ENCODE data around the gene C16orf54.
"Not testable (repeated sequence)": the region's sequence is repeated elsewhere in the genome, so short reads cannot be mapped to it uniquely, and the experiment has no call there.

Gene C16orf54

DNA sequence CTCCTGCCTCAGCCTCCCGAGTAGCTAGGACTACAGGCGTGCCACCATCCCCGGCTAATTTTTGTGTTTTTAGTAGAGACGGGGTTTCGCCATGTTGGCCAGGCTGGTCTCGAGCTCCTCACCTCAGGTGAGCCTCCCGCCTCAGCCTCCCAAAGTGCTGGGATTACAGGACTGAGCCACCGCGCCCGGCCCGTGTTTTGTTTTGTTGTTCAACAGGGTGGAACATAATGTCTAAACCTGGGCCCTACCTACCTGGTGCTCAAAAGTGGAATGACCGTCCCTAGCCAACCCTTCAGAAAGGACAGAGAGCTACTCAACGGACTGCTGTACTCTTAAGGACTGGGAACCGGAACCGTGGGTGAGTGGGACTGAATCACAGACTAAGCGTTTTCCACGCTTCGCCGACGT is 44.0 kb upstream of the C16orf54 start:
- Histone ChIP-seq H3K4me1 (peaks cover 28 to 49% (median 40%) of the 10 kb centered on the region in 10 experiments), H4K20me1 (peaks cover 0 to 22% (median 6%) of the 10 kb centered on the region in 11 experiments; a peak in 11 of 22 replicates), H3K36me3 (peaks cover 0 to 28% (median 25%) of the 10 kb centered on the region in 11 experiments; a peak in 13 of 22 replicates), H3K4me2 (peak overlapping the region; percentile 86 to 96 (median 95)), H3K9me3 (replicated peaks in 1 of 11) (no peaks in the 10 kb centered on the region; a peak in 1 of 22 replicates), H3K9ac (peak overlapping the region; percentile 77 to 95 (median 82)), H3K27me3 (no peaks in the 10 kb centered on the region), H3K4me3 (peak overlapping the region; percentile 62 to 98 (median 92)), H3K27ac (peak overlapping the region; percentile 72 to 93 (median 85))
- no peak for TF ChIP-seq Cebpa-rat (IDR thresholded peaks at IDR 0.05)

DNA sequence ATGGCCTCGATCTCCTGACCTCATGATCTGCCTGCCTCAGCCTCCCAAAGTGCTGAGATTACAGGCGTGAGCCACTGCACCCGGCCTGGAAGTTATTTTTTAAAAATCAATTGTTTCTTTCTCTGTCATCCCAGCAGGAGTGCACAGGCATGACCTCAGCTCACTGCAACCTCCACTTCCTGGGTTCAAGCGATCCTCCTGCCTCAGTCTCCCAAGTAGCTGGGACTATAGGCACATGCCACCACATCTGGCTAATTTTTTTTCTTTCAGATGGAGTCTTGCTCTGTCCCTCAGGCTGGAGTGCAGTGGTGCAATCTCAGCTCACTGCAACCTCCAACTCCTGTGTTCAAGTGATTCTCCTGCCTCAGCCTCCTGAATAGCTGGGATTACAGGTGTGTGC is 41.4 kb upstream of the C16orf54 start:
- H3K27me3 ChIP-seq; H3K4me3 ChIP-seq; H3K9ac ChIP-seq; H3K27ac ChIP-seq; H3K4me2 ChIP-seq; H3K36me3 ChIP-seq; H4K20me1 ChIP-seq; H3K9me3 ChIP-seq (replicated peaks in 1 of 11): not testable (repeated sequence)
- H3K4me1 ChIP-seq = peaks cover 17 to 23% (median 18%) of the 10 kb centered on the region in 10 experiments

DNA sequence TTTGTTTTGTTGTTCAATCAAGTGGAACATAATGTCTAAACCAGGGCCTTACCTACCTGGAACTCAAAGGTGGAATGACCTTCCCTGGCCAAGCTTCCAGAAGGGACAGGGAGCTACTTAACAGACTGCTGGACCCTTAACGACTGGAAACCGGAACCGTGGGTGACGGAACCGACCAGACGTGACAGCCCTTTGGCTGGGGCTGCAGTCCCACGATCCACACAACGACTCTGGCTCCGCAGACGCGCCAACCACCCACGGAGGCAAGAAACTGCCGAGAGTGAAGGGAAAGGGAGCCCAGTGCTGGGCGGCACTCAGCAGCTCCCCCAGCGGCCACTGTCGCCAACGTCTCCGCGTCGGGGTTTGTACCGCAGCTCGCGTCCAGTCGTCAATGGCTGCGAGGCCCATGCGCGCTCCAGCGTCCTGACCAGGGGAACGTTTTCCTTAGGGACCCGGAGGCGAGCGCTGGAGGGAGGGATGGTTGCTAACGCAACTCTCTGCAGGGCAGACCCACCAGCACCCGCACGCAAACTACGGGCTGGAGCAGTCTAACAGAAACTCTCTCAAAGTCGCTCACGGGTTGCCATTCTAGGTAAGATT is 39.2 kb upstream of the C16orf54 start:
- no peaks in the 10 kb centered on the region for H3K27me3 ChIP-seq
- H3K4me2 ChIP-seq = no peak overlapping the region
- no peaks in the 10 kb centered on the region for H4K20me1 ChIP-seq
- no peak for TF ChIP-seq Cebpa-rat (IDR thresholded peaks at IDR 0.05)
- H3K9ac ChIP-seq = no peak overlapping the region
- H3K4me1 ChIP-seq = peaks cover 6 to 20% (median 8%) of the 10 kb centered on the region in 10 experiments
- H3K9me3 ChIP-seq (replicated peaks in 1 of 11) = no peaks in the 10 kb centered on the region; a peak in 1 of 22 replicates
- no peak overlapping the region for H3K27ac ChIP-seq
- H3K4me3 ChIP-seq = no peak overlapping the region
- H3K36me3 ChIP-seq = no peaks in the 10 kb centered on the region

DNA sequence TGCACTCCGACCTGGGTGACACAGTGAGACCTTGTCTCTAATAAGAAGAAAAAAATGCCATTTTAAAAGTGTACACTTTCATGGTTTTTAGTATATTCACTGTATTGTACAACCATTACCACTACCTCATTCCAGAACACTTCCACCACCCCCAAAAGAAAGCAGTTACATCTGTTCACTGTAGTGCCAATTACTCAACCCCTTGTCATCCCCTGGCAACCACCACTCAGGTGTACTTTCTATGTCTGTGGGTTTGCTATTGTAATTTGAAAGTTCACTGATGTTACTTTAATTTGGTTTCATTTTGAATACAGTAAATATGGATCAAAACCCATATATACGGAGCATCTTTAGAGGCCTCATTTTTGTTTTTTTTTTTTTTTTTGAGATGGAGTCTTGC is 38.4 kb upstream of the C16orf54 start:
- no peak overlapping the region for H3K9ac ChIP-seq
- no peaks in the 10 kb centered on the region for H3K27me3 ChIP-seq
- no peaks in the 10 kb centered on the region; a peak in 1 of 22 replicates for H3K9me3 ChIP-seq (replicated peaks in 1 of 11)
- no peaks in the 10 kb centered on the region for H4K20me1 ChIP-seq
- H3K4me3 ChIP-seq = no peak overlapping the region
- H3K36me3 ChIP-seq = no peaks in the 10 kb centered on the region
- H3K4me2 ChIP-seq = no peak overlapping the region
- TF ChIP-seq Cebpa-rat (IDR thresholded peaks at IDR 0.05) = no peak
- peaks cover 0 to 11% (median under 1%) of the 10 kb centered on the region in 10 experiments; a peak in 5 of 20 replicates for H3K4me1 ChIP-seq
- no peak overlapping the region for H3K27ac ChIP-seq

DNA sequence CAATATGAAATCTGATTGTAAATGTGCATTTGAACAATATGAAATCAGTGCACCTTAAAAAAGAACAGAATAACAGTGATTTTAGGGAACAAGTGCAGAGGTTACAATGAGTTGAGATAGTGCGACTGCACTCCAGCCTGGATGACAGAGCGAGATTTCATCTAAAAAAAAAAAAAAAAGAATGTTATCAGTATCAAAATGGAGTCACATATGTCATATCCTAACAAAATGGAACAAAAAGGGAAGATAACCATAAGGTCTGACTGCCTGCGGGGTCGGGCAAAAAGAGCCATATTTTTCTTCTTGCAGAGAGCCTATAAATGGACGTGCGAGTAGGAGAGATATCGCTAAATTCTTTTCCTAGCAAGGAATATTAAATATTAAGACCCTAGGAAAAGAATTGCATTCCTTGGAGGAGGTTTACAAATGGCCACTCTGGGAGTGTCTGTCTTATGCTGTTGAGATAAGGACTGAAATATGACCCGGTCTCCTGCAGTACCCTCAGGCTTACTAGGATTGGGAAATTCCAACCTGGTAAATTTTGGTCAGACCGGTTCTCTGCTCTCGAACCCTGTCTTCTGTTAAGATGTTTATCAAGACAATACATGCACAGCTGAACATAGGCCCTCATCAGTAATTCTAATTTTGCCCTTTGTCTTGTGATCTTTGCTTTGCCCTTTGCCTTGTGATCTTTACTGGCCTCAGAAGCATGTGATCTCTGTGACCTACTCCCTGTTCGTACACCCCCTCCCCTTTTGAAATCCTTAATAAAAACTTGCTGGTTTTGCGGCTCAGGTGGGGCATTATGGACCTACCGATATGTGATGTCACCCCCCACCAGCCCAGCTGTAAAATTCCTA is 37.5 kb upstream of the C16orf54 start:
- H3K9me3 ChIP-seq (replicated peaks in 1 of 11); H3K36me3 ChIP-seq; H3K27me3 ChIP-seq; H3K4me3 ChIP-seq; H3K4me2 ChIP-seq; H3K9ac ChIP-seq; H3K27ac ChIP-seq; H4K20me1 ChIP-seq: not testable (repeated sequence)
- peaks cover 0 to 10% (median 0%) of the 10 kb centered on the region in 10 experiments; a peak in 5 of 20 replicates for H3K4me1 ChIP-seq

DNA sequence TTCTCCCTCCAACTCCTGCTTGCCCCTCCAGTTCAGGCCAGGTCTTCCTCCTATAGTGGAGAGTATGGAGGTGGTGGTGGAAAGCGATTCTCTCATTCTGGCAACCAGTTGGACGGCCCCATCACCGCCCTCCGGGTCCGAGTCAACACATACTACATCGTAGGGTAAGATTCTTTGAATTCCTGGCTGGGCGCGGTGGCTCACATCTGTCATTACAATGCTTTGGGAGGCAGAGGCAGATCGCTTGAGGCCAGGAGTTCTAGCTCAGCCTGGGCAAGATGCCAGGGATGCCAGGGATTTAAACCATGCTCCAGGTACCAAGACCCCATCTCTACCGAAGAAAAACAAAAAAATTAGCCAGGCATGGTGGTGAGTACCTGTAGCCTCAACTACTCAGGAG is 33.7 kb upstream of the C16orf54 start:
- H3K4me3 ChIP-seq = no peak overlapping the region

DNA sequence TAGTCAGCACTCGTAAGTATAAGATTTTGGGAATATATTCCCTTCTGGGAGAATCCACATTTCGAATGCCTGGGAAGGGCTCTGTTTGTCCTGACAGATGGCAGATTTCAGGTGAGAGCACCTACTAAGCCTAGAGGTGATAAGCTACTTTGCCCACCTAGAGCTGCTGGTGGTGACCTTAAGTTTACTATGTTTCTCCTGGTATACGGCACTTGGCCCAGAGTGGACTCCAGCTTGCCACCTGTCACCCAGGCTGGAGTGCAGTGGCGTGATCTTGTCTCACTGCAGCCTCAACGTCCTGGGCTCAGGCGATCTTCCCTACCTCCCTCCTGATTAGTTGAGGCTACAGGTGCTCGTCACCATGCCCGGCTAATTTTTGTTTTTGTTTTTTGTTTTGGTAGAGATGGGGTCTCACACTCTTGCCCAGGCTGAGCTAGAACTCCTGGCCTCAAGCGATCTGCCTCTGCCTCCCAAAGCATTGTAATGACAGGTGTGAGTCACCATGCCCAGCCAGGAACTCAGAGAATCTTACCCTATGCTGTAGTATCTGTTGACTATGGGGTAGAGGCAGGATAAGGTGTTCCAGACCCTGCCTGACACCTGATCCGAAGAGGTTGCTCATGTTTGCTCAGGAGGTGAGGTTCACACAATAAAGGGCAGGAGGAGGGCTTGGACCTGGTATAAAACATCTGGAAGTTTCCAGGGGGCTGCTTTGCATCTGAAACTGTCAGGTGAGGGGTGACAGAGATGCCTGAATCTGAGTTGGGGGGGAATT is 32.0 kb upstream of the C16orf54 start, which contains the start of gene ZG16:
TSS of gene ZG16 (plus strand) at position 681 of the 775 bp plus-strand sequence. CDS start 1,011 bp downstream, outside the sequence.
- H3K27ac ChIP-seq = no peak within 1 kb of the TSS

More for the DNA sequence above, 33.7 kb upstream of the C16orf54 start:
- H3K27me3 ChIP-seq = no peaks in the 10 kb centered on the region
- H3K4me2 ChIP-seq = no peak overlapping the region
- H3K36me3 ChIP-seq = no peaks in the 10 kb centered on the region
- peaks cover 0 to 10% (median 5%) of the 10 kb centered on the region in 10 experiments; a peak in 9 of 20 replicates for H3K4me1 ChIP-seq
- H3K9ac ChIP-seq = no peak overlapping the region
- no peak for TF ChIP-seq Cebpa-rat (IDR thresholded peaks at IDR 0.05)
- H4K20me1 ChIP-seq = no peaks in the 10 kb centered on the region
- no peaks in the 10 kb centered on the region for H3K9me3 ChIP-seq (replicated peaks in 1 of 11)
- H3K27ac ChIP-seq = no peak overlapping the region

DNA sequence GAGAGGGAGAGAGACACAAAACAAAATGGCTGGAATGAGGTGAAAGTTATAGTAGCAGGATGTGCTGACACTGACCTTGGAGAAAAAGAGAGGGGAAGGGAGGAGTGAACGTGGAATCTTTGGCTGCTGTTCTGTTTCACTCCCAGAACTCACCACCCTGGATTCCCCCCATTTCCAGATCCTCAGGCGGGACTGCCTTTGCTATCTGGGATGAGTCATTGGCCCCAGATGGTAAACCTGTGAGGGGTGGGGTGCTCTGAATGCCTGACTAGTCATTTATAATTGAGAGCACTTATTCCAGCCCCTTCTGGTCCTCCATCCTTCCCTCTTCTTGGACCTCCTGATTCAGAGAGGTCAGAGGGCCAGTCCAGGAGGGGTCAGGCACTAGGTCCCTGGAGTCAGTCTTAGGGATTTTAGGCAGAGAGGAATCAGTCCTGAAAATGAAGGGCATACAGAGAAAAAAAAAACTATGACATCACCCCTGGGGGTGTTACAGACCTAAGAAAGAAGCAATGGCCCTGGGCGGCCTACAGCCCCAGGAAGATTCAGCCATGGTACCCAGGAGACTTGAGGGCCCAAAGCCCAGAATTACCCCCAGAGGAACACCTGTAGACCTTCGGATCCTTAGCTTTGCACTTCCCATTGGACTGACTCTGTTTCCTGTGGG is 30.1 kb upstream of the C16orf54 start:
- peaks cover 0 to 7% (median 4%) of the 10 kb centered on the region in 10 experiments; a peak in 9 of 20 replicates for H3K4me1 ChIP-seq
- no peak overlapping the region for H3K27ac ChIP-seq
- no peak for TF ChIP-seq Cebpa-rat (IDR thresholded peaks at IDR 0.05)

More for the DNA sequence above, 32.0 kb upstream of the C16orf54 start, which contains the start of gene ZG16:
- H4K20me1 ChIP-seq = no peaks in the 10 kb centered on the region
- no peak within 1 kb of the TSS for H3K4me3 ChIP-seq
- no peak within 1 kb of the TSS for H3K4me2 ChIP-seq
- H3K9me3 ChIP-seq (replicated peaks in 1 of 11) = no peaks in the 10 kb centered on the region
- no peak within 1 kb of the TSS for H3K9ac ChIP-seq
- H3K4me1 ChIP-seq = peaks cover 0 to 10% (median 5%) of the 10 kb centered on the region in 10 experiments; a peak in 9 of 20 replicates
- no peak for TF ChIP-seq Cebpa-rat (IDR thresholded peaks at IDR 0.05)
- H3K27me3 ChIP-seq = no peaks in the 10 kb centered on the region
- H3K36me3 ChIP-seq = no peaks in the 10 kb centered on the region

More for the DNA sequence above, 30.1 kb upstream of the C16orf54 start:
- H3K4me3 ChIP-seq = no peak overlapping the region
- no peaks in the 10 kb centered on the region for H4K20me1 ChIP-seq
- no peaks in the 10 kb centered on the region for H3K36me3 ChIP-seq
- no peaks in the 10 kb centered on the region for H3K27me3 ChIP-seq
- no peaks in the 10 kb centered on the region for H3K9me3 ChIP-seq (replicated peaks in 1 of 11)
- H3K9ac ChIP-seq = no peak overlapping the region
- H3K4me2 ChIP-seq = peak overlapping the region in 2 of 11 experiments; percentile 1 to 4; a peak in 1 of 22 replicates
